HG03575 (cell line): ENCODE results near the gene OPN1LW.
"Not testable (repeated sequence)": the region's sequence is repeated elsewhere in the genome, so short reads cannot be mapped to it uniquely, and the experiment has no call there.

Source experiments
- ATAC-seq: cut with Tn5 transposase; IDR thresholded peaks from one replicate; pipeline ENCODE4 v1.9.1; 2021; ENCODE audit not compliant: unreplicated experiment, insufficient number of reproducible peaks, low FRiP score; ENCODE audit errors: extremely low read depth

The OPN1LW gene

GRCh38 chrX:154192846-154193245 lies 48.8 kb downstream of the OPN1LW start:
- ATAC-seq = not testable (repeated sequence)

GRCh38 chrX:154194316-154194715 lies 50.3 kb downstream of the OPN1LW start:
- ATAC-seq = not testable (repeated sequence)

GRCh38 chrX:154196466-154196865 lies 52.4 kb downstream of the OPN1LW start:
- not testable (repeated sequence) for ATAC-seq
